Measurements from ENCODE around the gene IRF2BP2.
A peak's percentile ranks its signal among the peaks of the same experiment; 100 is the strongest.
"Not testable (repeated sequence)": the region's sequence is repeated elsewhere in the genome, so short reads cannot be mapped to it uniquely, and the experiment has no call there.

The IRF2BP2 gene

DNA sequence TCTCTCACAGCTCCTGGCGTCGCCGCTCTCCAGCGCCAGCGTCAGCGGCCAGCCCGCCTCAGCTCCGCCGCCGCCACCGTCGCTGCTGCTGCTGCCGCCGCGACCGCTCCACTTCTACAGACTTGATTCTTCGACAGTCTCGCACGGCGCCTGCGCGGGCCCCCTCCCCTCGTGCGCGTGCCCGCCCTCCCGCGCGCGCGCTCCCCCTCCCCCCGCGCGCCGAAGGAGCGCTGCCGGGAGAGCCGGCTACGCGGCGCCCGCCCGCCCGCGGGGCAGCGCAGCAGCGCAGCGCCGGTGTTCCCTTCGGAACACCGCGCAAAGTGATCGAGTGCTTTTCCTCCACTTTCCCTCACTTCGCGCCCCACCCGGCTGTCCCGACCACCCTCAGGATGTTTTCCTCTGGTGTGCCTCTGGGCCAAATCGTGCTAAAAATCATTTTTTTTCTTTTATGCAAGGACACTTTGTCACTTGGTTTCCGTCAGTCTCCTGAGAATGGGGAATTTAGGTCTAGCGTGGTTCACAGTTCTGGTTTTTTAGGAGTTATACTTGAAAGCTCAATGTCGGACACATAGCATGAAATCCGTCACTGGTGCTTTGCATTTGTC is at the start of gene IRF2BP2:
Gene IRF2BP2, minus strand, starts transcription at position 118 of the 605 bp plus-strand sequence. CDS start 684 bp downstream, outside the sequence.
- DNase-seq: peak; percentile 80

GRCh38 chr1:234659538-234659937 is 49.6 kb upstream of the IRF2BP2 start:
- no peak for DNase-seq

DNA sequence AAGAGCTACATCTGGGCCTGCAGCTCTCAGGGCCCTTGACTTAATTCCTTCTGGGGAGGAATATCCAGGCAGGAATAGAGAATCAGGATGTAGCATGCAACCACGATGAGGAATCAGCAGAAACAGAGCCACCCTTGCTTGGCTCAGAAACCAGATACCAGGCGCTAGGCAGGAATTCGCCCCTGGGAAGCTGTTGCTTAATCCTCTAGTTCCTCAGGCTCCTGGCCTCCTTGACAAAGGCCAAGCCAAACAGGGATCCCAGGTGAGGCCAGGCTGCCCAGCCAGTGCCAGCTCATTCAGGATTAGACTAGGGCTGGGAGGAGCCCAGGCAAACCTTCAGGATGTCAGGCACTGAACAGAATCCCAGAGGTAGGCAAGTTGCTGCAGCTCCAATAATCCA is 48.2 kb upstream of the IRF2BP2 start:
- DNase-seq: no peak

- no peak for DNase-seq
Measured at GRCh38 chr1:234656944-234657654, 47.1 kb upstream of the IRF2BP2 start.

GRCh38 chr1:234656070-234656895 is 46.3 kb upstream of the IRF2BP2 start:
- DNase-seq: no peak

DNA sequence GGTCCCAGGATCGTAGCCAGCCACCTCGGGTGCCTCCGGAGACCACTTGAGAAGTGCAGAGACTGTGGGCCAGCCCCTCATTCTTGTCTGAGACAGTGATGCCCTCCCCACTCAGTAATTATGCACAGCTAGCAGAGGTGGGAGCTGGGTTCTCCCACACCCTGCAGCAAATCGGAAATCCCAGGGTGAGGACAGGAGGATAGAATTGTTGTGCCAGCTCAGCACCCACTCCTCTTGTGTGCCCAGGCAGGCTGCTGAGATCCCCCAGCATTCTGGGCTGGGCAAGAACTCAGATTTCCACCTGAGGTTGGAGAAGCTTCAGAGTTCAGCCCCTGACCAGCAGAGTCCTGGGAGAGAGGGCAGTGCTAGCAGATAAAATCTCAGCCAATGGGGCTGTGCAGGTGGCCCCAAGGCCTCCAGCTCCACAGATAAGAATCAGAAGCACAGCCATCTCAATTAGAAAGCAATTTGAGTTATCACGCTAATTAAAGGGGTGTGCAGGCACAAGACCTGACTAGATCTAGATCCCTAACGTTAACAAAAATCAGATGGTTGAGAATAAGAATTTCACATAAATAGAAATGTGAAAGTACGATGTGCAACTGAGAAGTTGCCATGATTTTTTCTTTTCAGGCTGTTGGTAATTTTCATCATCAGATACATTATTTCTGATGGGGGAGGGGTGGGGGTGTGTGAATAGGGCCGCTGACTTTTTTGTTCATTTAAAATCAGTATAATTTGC is 45.5 kb upstream of the IRF2BP2 start:
- DNase-seq: no peak

GRCh38 chr1:234654002-234654733 is 44.2 kb upstream of the IRF2BP2 start:
- no peak for DNase-seq

DNA sequence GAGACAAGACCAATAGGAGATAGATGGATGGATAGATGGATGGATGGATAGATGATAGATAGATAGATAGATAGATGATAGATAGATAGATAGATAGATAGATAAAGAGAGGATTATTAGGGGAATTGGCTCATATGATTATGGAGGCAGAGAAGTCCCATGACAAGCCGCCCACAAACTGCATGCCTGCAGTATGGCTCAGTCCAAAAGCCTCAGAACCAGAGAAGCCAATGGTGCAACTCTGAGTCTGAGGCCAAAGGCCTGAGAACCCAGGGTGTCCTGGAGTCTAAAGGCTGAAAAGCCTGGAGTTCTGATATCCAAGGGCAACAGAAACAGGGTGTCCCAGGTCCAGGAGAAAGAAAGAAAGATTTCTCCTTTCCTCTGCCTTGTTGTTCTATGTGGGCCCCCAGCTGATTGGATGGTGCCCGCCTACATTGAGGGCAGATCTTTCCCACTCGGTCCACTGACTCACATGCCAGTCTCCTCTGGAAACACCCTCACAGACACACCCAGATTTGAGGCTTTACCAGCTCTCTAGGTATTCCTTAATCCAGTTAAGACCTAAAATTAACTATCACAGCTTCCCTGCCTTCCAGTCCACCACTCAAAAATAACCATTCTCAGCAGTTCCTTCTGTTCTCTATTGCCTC is 39.6 kb upstream of the IRF2BP2 start:
- DNase-seq: no peak

- DNase-seq: no peak
Measured at GRCh38 chr1:234647758-234648157, 37.8 kb upstream of the IRF2BP2 start.

- peak; percentile 83 for DNase-seq
Measured at GRCh38 chr1:234647245-234647644, 37.3 kb upstream of the IRF2BP2 start.

- no peak for DNase-seq
Measured at GRCh38 chr1:234645964-234646363, 36.0 kb upstream of the IRF2BP2 start.

DNA sequence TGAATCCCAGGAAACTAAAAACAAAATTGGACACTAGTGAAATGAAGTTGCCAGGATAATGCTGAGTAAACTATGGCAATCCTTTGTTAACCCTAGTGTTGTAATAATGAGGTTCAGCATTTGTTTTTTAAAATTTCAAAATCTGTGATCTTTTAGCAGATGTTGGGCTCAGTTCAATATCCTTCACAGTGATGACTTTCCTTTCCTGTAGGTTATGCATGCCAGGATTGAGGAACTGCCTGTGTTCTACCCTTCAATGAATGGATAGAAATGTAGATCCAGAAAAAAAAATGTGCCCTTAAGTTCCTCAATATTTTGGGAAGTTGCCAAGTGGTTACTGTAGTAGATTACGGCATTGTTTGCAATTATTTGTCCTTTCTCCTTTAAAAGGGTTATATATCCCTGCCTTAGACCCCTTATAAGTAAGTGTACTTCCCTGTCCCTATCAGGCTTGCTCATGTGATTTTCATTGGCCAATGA is 35.5 kb upstream of the IRF2BP2 start:
- peak; percentile 22 for DNase-seq

DNA sequence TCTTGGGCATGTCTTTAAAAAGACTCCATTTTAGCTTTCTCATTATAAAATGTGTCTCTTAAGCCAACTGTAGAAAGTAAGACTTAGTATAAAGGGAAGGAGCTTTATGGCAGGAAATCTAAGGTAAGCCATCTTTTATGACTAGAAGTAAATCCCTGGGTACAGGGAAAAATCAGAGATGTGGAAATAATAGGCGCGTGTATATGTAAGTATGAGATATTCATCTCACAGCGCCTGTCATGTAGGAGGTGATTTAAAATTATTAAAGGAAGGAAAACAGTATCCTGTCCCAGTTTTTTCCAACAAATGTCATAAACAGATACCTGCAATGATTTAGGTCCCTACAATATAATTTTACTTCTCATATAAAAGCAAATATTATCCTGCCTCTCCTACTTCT is 35.0 kb upstream of the IRF2BP2 start:
- DNase-seq: no peak

DNA sequence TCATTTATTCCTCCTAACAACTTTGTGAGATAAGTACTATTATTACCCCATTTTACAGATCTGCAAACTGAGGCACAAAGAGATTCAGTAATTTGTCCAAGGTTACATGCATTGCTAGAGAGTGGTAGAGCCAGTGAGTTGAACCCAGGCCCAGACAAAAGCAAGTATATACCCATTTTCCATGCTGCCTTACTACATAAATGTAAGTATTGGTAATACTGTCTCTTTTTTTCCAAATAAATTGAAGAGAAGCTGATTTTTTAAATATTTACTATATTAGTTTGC is 33.8 kb upstream of the IRF2BP2 start:
- DNase-seq: no peak

- DNase-seq: no peak
Measured at GRCh38 chr1:234643111-234643849, 33.3 kb upstream of the IRF2BP2 start.

- DNase-seq: no peak
Measured at GRCh38 chr1:234642428-234642827, 32.5 kb upstream of the IRF2BP2 start.

GRCh38 chr1:234639961-234640360 is 30.0 kb upstream of the IRF2BP2 start:
- no peak for DNase-seq

GRCh38 chr1:234638832-234639799 is 29.1 kb upstream of the IRF2BP2 start:
- DNase-seq: no peak

DNA sequence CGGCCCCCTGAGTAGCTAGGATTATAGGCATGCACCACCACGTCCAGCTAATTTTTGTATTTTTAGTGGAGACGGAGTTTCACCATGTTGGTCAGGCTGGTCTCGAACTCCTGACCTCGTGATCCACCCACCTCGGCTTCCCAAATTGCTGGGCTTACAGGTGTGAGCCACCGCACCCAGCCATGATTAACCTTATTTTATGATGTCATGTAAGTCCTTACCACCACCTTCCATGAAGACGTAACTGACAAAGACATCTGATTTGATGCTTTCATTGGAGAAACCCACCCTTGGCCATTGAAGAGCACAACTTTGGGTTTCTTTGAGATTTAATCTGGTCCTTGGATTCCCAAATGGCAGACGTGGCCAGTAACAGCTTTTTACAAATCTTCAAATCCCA is 24.9 kb upstream of the IRF2BP2 start:
- DNase-seq: not testable (repeated sequence)

DNA sequence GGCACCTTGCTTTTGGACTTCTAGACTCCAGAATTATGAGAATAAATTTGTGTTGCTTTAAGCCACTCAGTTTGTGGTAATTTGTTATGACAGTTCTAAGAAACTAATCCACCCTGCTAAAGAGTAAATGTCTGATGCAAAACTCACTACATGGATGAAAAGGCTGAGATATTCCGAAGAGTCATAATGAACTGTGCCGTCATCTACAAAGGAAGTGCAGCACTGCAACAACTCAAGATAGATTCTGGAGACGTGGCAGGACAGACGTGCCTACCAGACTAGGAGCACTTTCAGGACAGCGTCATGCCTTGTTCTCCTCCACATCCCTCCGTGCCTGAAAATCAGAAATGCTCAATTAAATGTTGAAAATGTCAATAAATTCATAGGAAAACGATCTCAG is 24.4 kb upstream of the IRF2BP2 start:
- no peak for DNase-seq

Data from COR-L47 (cell line).